NOMO-1 treated with dmso at 0.1 percent for 144 hours (cell line): ENCODE results near the gene SETSIP.
"Not testable (repeated sequence)": the region's sequence is repeated elsewhere in the genome, so short reads cannot be mapped to it uniquely, and the experiment has no call there.

Experiments
- DNase-seq: peaks from one replicate; lab custom pipeline; 2025; ENCODE audit not compliant: unreplicated experiment; lab: John Stamatoyannopoulos, UW

Gene SETSIP, protein sequence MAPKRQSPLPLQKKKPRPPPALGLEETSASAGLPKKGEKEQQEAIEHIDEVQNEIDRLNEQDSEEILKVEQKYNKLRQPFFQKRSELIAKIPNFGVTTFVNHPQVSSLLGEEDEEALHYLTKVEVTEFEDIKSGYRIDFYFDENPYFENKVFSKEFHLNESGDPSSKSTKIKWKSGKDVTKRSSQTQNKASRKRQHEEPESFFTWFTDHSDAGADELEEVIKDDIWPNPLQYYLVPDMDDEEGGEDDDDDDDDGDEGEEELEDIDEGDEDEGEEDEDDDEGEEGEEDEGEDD

DNA sequence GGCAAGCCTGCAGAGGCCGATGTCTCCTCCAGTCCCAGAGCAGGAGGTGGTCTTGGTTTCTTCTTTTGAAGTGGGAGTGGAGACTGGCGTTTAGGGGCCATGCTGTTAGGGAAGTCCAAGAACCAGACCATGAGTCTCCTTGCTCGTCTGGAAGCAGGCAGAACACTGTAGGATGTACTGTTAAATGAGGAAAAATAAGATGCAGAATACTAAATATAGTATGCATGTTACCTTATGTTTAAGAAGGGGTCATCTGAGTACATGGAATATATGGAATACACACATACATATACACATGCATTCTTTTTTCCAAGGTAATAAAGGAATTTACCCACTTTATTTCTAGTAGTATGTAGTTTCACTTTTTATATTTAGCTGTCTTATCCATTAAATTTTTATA lies at the start of gene SETSIP:
Gene SETSIP, minus strand, starts transcription at position 101 of the 400 bp plus-strand sequence. Its CDS starts 0 bp downstream, at position 101.
- no peak for DNase-seq

DNA sequence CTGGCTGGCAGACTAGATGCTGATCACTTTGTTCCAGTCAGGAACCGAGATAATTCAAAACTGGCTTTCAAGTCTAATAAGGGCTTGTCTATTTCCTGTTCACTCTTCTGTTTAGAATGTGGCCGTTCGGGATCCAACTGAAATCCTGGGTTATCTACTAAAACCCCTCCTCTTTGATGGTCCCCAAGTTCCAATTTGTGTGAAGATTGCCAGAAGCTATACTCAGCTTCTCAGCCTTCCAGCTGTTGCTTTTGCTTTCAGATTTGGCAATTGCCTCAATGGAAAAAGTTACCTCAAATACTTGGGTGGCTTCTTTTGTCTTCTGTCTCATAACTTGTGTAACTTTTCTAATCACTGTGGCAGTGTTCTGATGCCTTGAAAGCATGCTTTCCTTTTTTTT lies 48.7 kb upstream of the SETSIP start:
- DNase-seq, result no peak

DNA sequence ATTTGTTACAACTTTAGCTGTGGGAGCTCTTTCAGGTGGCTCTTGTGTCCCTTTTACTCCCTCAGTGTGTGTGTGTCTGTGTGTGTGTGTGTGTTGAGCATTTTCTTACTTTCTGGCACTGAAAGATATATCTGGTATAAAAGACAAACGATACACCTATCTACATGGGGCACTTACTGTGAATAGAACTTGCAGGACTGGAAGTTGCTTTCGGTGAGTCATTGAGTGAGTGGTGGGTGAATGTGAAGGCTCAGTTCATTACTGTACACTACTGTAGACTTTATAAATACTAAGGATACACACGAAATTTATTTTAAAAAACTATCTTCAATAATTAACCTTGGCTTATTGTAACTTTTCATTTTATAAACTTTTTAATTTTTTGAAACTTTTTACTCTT lies 43.6 kb upstream of the SETSIP start:
- DNase-seq, result no peak

DNA sequence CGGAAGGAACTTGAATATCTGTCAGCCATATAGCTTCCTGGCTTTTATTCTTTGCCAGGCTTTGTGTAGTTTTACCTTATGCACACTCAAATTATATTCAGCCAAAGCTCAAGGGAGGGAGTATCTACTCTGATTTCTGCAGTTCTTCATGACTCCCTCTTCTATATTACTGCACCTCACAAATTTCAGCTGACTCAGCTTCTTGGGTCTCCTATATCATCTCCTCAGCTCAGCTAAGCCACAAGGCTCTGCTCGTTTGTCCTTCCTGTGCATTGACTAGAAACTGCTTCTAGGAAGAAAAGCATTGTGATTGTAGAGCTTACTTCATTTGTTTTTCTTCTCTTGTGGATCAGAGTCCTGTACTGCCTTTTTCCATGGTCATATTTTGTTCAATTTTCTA lies 42.3 kb upstream of the SETSIP start:
- no peak for DNase-seq

DNA sequence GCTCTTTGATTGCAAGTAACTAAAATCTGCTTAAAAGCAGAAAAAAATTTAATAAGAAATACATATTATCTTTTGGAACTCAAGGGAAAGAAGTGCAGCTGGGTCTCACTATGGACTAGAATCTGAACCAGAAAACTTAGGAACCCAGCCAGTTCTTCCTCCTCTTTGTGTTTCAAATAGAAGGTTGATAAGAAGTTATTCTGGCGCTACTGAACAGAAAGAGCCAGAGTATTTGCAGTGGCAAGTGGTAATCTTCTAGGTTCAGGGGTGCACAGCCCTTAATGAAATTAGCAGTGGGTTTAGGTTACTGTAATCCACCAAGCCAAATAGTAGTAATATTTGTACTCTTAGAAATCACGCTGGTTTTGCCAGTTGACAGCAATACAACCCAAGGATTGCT lies 33.4 kb upstream of the SETSIP start:
- no peak for DNase-seq

DNA sequence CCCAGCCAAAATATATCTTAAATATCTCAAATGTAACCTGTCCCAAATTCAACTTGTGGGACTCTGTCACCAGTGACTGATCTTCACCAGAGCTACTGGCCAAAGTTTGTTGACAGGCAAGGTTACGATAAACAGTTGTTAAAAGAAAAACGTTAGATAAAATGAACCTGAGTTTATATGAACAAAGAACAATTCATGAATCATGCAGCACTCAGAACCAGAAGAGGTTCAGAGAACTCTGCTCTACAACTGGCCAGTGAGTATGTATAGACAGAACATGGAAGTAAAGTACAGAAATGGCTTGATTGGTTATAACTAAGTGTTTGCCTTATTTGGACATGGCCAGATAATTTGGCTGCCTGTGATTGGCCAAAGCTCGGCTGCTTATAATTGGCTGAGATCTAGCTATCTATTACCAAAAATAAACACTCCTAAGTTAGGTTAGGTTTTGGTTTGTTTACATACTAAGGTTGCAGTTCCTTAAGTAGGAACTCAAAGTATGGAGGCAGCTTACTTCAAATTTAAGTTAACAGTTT lies 30.4 kb upstream of the SETSIP start:
- DNase-seq, result no peak

DNA sequence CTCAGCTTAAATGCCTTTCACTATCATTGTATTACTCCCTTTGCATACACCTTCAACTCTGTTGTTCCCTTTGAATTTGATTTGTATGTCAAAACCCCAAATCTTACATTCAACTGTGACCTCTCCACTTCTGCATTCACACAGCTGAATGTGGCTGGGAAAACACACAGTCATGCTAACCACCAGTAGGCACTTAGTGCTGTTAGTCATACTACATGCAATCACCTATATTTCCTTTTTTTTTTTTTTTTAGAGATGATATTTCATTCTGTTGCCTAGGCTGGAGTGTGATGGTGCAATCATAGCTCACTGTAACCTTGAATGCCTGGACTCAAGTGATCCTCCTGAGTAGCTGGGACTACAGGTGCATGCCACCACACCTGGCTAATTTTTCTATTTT lies 21.1 kb upstream of the SETSIP start:
- DNase-seq, result peak; percentile 75

DNA sequence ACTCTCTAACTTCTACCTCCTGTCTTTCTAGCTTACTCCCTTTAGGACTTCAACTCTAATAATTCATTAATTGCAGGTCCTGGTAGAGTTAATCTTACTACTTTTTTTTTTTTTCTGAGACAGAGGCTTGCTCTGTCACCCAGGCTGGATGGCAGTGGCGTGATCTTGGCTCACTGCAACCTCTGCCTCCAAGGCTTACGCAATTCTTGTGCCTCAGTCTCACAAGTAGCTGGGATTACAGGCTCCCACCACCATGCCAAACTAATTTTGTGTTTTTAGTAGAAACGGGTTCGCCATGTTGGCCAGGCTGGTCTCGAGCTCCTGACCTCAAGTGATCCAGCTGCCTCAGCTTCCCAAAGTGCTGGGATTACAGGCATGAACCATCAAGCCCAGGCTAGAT lies 20.7 kb upstream of the SETSIP start:
- DNase-seq, result peak; percentile 15

DNA sequence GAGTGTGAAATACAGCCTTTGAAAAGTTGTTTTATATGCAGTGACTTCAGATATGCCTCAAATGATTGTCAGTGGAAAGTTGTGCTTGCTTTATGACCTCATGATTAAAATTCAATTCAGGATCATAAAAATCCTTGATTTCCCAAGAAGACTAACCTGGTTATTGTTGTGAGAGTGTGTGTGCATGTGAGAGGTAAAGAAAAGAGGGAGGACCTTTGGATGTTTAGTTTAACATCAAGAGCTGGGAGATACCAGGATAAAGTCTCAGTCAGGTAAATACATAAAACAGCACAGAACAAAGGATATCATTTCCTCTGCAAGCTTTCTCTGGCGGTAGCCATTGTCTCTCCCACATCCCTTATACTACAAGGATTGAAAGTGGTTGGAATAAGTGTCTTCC lies 19.4 kb upstream of the SETSIP start:
- DNase-seq, result no peak

DNA sequence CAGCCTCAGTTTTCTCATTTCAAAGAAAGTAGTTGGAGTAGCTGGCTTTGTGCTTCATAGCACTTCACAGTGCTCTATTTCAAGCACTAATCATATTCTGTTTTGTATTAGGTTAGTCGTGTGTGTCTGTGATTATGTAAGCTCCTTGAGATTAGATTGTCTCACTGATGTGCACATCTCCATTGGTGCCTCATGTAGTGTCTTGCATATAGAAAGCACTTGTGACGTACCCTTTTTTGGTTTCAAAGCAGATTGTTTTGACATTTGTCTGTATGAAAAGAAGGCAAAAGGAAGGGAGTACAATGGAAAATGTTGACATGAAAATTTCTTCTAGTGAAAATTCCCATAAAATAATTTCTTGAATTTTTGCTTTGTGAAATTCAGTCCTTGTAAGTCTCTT lies 18.9 kb upstream of the SETSIP start:
- DNase-seq, result no peak

DNA sequence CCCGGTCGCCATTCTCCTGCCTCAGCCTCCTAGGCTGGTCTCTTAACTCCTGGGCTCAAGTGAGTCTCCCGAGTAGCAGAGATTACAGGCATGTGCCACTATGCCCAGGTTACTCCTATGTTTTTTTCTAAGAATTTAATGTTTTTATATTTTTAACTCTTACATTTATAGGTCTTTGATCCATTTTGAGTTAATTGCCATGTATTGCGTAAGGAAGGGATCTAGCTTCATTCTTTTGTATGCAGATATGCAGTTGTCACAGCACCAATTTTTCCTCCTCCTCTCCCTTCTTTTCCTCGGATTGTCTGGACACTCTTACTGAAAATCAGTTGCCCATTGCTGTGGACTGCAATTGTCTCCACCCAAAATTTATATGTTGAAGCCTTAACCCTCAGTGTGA lies 16.4 kb upstream of the SETSIP start:
- no peak for DNase-seq

DNA sequence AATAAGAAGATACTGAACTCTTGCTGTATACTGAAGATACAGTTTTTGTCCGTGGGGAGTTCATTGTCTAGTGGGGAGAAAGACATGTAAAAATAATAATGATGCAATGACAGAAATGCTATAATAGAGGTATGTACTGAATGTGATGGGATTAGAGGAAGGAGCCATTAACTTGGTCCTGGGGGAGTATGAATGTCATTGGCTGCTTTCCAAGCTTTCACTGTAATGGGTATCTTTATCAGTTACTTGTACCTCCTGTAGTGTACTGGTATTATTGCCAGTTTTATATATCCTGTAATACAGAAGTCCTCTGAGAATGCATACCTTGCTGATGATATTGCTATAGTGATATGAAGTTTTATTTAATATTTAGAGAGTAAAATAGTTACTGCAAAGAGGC lies 12.3 kb upstream of the SETSIP start:
- DNase-seq, result no peak

DNA sequence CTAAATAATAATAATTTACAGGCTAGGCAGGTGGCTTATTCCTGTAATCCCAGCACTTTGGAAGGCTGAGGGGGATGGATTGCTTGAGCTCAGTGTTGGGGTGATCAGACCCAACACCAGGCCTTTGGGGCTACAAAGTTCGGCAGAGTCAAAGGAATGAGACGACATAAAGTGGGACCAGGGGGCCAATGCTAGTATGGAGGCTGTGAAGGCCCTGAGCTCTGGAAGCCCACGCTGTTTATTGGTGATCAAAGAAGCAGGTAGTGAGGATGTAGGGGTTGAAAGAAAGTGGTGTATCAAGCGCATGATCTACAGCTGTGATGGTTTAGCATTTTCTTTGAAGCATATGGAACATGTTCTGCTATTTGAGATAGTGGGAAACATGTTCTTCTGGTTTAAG lies 10.5 kb upstream of the SETSIP start:
- DNase-seq, result no peak

DNA sequence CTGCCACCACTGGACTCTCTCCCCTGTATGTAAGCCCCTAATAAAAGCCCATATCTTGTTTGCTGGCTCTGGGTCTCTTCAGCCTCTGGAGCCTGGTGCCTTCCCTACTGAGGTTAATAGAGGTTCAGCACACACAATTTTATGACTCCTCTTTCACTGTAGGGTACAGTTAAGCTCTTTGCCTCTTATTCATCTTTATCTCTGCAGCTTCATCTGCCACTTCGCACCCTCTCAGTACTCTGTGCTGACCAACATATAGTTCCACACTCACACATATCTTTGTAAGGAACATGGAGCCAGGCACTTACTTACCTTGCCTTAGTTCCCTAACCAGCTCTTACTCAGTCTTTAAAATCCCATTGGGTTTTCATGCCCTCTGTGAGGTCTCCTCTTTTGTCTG lies 9.4 kb upstream of the SETSIP start:
- DNase-seq, result no peak

DNA sequence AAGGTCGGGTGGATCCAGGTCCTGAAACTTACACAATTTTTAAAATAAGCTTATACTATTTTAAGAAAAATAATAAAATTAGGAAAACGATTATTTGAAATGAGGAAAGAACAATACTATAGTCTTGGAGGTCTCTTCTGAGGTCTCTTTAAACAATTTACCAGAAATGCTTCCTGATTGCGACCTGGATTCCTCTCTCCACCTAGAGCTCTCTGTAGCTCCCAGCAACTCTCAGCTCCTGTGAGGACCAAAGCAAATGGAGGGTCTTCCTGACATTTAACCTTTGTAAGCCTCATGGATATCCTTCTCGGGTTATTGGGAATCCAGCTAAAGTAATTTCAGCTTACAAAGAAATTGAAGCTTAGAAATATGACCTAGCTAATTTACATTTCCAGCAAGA lies 5.8 kb upstream of the SETSIP start:
- no peak for DNase-seq

DNA sequence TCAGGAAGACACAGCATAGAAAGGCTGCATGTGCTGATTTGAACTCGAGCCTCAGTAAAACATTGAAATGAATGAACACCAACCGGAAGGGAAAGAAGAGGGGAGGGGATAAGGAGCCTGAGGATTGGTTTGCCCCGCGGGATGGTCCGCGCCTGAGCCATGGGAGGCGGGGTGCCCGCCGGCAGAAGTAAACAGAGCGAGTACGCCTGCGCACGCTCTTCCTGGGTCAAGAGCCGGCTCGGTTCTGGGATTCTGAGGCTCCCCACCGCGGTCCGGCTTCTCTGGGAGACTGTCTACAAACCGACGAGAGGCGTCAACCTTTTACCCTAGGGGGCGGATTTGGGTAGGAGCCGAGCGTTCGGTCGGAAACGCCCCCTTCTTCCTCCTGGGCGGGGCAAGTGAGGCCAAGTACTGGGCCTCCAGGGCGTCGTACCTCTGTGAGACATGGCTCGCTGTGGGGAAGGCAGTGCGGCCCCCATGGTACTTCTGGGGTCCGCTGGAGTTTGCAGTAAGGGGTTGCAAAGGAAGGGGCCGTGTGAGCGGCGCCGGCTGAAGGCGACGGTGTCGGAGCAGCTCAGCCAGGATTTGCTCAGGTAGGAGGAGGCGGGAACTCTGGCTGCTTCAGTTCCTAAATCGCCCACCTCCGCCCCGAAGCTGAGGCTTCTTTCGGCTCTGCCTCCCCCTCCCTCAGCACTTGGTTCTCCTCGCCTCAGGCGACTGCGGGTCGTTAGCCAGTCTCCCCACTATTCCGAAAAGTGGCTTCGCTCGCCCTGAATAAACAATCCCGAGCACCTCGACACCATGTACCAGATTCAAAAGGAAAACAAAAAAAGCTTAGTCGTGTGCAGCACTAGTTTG lies 5.1 kb upstream of the SETSIP start, which contains the start of gene BTBD8:
Gene BTBD8, plus strand, starts transcription at position 218 of the 858 bp plus-strand sequence. Its CDS starts 227 bp downstream, at position 445.
- peak; percentile 89 for DNase-seq

DNA sequence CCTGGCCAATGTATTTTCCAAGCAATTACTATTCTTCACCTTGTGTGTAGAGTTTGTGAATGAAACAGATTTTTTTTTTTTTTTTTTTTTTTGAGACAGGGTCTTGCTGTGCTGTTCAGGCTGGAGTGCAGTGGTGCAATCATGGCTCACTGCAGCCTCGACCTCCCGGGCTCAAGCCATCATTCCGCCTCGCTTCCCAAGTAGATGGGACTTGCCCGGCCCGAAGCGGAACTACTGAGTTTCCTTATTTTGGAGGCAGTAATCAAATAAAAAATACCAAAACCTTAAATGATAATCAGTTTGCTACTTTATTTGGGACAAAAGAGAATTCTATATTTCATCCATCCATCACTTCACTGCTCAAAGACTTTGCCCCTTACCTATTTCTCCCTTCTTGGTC lies 4.2 kb upstream of the SETSIP start:
- DNase-seq, result no peak

DNA sequence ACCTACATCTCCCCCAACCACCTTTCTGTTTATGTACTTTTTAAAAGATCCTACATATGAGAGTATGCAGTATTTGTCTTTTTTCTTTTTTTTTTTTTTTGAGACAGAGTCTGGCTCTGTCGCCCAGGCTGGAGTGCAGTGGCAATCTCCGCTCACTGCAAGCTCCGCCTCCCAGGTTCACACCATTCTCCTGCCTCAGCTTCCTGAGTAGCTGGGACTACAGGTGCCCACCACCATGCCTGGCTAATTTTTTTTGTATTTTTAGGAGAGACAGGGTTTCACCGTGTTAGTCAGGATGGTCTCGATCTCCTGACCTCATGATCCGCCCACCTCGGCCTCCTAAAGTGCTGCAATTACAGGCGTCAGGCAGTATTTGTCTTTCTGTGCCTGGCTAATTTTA lies 2.9 kb upstream of the SETSIP start:
- not testable (repeated sequence) for DNase-seq

DNA sequence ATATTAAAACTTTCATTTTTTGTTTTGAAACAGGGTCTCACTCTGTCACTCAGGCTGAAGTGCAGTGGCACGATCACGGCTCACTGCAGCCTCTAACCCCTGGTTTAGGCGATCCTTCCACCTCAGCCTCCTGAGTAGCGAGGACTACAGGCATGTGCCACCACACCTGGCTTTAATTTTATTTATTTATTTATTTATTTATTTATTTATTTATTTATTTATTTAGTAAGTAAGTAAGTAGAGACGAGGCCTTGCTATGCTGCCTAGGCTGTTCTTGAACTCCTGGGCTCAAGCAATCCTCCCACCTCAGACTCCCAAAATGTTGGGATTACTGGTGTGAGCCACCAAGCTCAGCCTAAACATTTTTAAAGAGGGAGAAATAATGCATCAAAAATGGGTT lies 1.2 kb upstream of the SETSIP start:
- no peak for DNase-seq

DNA sequence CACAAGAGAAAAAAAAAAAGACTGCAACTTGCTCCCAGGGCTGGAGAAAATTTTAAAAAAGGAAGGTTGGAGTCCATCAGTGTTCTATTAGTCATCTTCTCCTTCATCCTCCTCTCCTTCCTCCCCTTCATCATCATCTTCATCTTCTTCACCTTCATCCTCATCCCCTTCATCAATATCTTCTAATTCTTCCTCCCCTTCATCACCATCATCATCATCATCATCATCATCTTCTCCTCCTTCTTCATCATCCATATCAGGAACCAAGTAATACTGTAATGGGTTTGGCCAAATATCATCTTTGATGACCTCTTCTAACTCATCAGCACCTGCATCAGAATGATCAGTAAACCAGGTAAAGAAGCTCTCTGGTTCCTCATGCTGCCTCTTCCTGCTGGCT lies 765 bp downstream of the SETSIP start:
- DNase-seq, result not testable (repeated sequence)

DNA sequence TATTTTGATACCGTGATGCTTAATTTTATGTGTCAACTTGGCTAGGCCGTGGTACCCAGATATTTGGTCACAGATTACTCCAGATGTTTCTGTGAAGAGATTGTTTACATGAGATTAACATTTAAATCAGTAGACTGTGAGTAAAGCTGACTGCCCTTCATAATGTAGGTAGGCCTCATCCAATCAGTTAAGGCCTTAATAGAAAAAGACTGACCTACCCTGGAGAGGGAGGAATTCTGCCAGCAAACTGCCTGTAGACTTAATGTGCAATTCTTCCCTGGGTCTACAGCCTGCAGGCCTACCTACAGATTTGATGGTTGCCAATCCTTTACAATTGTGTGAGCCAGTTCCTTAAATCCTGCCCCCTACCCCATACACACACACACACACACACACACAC lies 4.3 kb downstream of the SETSIP start:
- no peak for DNase-seq

DNA sequence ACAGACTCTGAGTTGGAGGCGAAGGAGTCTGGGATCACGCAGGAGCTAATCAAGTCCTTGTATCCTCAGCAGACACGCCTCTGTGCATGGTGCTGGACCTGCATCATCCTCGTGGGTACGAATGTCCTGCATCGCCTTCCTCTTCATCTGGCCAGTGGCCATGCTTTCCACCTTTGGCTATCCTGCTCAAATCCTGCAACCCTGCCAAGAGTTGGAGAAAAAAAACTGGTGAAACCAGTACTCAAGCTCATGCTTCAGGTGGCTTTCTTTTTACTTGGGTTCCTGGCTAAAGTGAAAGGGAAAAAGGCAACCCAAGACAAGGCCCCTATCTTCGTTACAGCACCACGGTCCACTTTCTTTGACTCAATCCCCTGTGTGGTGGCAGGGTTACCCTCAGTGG lies 8.9 kb downstream of the SETSIP start:
- DNase-seq, result no peak
